ENCODE data around the gene FBXW7.

DNA sequence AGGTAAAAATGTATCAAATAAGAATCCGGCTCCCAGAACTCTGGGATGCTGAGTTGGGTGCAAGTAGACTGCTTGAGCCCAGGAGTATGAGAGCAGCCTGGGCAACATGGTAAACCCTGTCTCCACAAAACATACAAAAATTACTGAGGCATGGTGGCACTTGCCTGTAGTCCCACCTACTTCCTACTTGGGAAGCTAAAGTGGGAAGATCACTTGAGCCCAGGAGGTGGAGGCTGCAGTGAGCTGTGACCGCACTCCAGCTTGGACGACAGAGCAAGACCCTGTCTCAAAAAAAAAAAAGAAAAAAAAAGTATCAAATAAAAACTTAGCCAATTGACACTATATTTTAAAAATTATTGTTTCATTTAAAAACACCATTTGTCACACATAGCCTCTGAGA lies 84.4 kb downstream of the FBXW7 start:
- no peak for TF ChIP-seq POLR2AphosphoS5 (IDR thresholded peaks at IDR 0.05; ENCODE audit: low read depth, low read length)
- no peak for TF ChIP-seq TAF1 (IDR thresholded peaks at IDR 0.05; ENCODE audit: borderline replicate concordance, insufficient read depth, low read length)
- no peak for TF ChIP-seq REST (IDR thresholded peaks at IDR 0.05; ENCODE audit: insufficient read depth in 1 of 2, low read depth in 2 of 2, low read length in 2 of 2)
- TF ChIP-seq SIN3A (IDR thresholded peaks at IDR 0.05; ENCODE audit: borderline replicate concordance, insufficient read depth, low read length): no peak
- no peak for TF ChIP-seq FOXP2 (optimal IDR thresholded peaks at IDR 0.05; ENCODE audit: borderline replicate concordance, extremely low read depth, extremely low read length, insufficient read depth)

Measured in PFSK-1 (cell line).